Testis (tissue), 3 donors: ENCODE data around the gene FOSB. TPM values are rescaled to one million over a fixed set of nuclear protein-coding genes. Genes with fewer than 3 reads are reported as not detected.
"Not testable (repeated sequence)": the region's sequence is repeated elsewhere in the genome, so short reads cannot be mapped to it uniquely, and the experiment has no call there.

ENCODE experiments used
- DNase-seq: peaks from one replicate; pipeline ENCODE4 v3.0.0-alpha.2; 2019
- H3K27ac ChIP-seq, 2 donors: fragments of 200-600 bp; sonication (generic); one replicate each; pipeline ENCODE4 v1.5.1; 2019
- H3K27me3 ChIP-seq: fragments of 200-600 bp; sonication (generic); one replicate; pipeline ENCODE4 v1.5.1; 2019
- H3K36me3 ChIP-seq: fragments of 200-600 bp; sonication (generic); one replicate; pipeline ENCODE4 v1.5.1; 2017; ENCODE audit warnings: low read depth; ENCODE audit errors: missing control alignments
- H3K4me1 ChIP-seq: fragments of 200-600 bp; sonication (generic); one replicate; pipeline ENCODE4 v1.5.1; 2019
- H3K4me3 ChIP-seq, 2 donors: fragments of 200-600 bp; sonication (generic); one replicate each; pipeline ENCODE4 v1.5.1; 2017 to 2019
- H3K9me3 ChIP-seq: fragments of 200-600 bp; sonication (generic); one replicate; pipeline ENCODE4 v1.5.1; 2017
- POLR2A ChIP-seq: fragments of 450-650 bp; IDR thresholded peaks from one replicate; pipeline ENCODE4 v1.6.1; 2017; ENCODE audit warnings: antibody characterized with exemption, mild to moderate bottlenecking, moderate library complexity
- WGBS, 2 donors: methylation state at CpG; one replicate each; pipeline ENCODE4 v1.1.5; 2018; 5-methylcytosine and 5-hydroxymethylcytosine counted together
- intact Hi-C: fragments of 100-400 bp; cut with DNase I; formaldehyde crosslinking; loops from one replicate; pipeline ENCODE4 v1.15.1; 2023; ENCODE audit warnings: low total_unique reads
- polyA plus RNA-seq: library from polyadenylated mRNA; stranded (reverse); fragments of 350-450 nt; fragmentation: Illumina TruSeq; extraction: RNeasy Lipid Tissue Mini Kit (QIAGEN cat#74804); gene quantifications from one replicate; pipeline ENCODE4 v1.2.3, GENCODE V29; 2014; ENCODE audit warnings: low read depth, low replicate concordance; ENCODE audit not compliant: insufficient read depth
- total RNA-seq, 2 donors: library from RNA; depleted of rRNA; stranded (reverse); fragments of >200 nt; gene quantifications; one replicate each; pipeline ENCODE4 v1.2.3, GENCODE V29; 2016
- TF ChIP-seq, protein P1 (sequence below), 3 experiments: fragments of 450-650 bp in 2 of 3; fragments of 200-600 bp in 1 of 3; sonication (generic) in 1 of 3; IDR thresholded peaks; one replicate each; pipeline ENCODE4 v1.5.1; 2016 to 2019; ENCODE audit warnings: antibody characterized with exemption in 3 of 3, mild to moderate bottlenecking in 2 of 3, moderate library complexity in 1 of 3

The FOSB gene
- total and polyA plus RNA-seq, 3 donors from 2014 or later: 1.2 to 22.7 (median 3.9) TPM

DNA sequence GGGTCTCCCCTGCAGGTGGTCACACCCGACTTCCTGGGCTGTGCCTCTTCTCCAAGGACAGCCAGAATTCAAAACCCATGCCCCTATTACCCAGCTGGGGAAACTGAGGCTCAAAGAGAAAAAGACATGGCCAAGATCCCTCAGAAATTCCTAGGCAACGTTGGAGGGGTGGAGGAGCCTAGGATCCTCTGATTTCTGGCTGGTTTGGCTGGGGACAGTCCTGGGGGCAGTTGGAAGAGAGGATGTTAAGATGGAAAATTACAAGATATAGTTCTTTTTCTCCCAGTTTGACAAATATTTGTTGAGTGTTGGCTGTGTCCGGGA is 41.9 kb downstream of the FOSB start:
- Histone ChIP-seq H3K27ac (peak overlapping the region; percentile 79 to 93), H3K27me3 (no peaks in the 10 kb centered on the region), H3K9me3 (no peaks in the 10 kb centered on the region), H3K4me1 (peaks cover 33% of the 10 kb centered on the region), H3K36me3 (no peaks in the 10 kb centered on the region), H3K4me3 (peak overlapping the region; percentile 86 to 97)
- TF ChIP-seq POLR2A: no peak
- TF ChIP-seq, protein P1, sequence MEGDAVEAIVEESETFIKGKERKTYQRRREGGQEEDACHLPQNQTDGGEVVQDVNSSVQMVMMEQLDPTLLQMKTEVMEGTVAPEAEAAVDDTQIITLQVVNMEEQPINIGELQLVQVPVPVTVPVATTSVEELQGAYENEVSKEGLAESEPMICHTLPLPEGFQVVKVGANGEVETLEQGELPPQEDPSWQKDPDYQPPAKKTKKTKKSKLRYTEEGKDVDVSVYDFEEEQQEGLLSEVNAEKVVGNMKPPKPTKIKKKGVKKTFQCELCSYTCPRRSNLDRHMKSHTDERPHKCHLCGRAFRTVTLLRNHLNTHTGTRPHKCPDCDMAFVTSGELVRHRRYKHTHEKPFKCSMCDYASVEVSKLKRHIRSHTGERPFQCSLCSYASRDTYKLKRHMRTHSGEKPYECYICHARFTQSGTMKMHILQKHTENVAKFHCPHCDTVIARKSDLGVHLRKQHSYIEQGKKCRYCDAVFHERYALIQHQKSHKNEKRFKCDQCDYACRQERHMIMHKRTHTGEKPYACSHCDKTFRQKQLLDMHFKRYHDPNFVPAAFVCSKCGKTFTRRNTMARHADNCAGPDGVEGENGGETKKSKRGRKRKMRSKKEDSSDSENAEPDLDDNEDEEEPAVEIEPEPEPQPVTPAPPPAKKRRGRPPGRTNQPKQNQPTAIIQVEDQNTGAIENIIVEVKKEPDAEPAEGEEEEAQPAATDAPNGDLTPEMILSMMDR (IDR thresholded peaks at IDR 0.05): no peak
- intact Hi-C loops: loop anchor here (5.0 kb wide), 1 partner anchor 73 kb away; the partner anchor contains the start of gene OPA3
- no peak for DNase-seq
- WGBS, 2 donors: 4 to 6% methylated on average over 3 of the region's 3 CpGs

DNA sequence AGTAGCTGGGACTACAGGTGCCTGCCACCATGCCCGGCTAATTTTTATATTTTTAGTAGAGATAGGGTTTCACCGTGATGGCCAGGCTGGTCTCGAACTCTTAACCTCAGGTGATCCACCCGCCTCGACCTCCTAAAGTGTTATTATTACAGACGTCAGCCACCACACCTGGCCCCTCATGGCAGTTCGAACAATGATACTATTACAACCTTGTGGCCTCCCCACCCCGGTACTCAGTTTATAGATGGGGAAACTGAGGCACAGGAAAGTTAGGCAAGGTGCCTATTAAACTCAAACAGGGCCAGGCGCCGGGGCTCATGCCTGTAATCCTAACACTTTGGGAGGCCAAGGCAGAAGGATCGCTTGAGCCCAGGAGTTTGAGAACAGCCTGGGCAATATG is 42.6 kb downstream of the FOSB start:
- peaks cover 39% of the 10 kb centered on the region for H3K4me1 ChIP-seq
- DNase-seq, H3K36me3 ChIP-seq, H3K4me3 ChIP-seq, H3K27me3 ChIP-seq, H3K9me3 ChIP-seq, intact Hi-C loops: not testable (repeated sequence)
- WGBS, 2 donors: 82 to 83% methylated on average over 11 of the region's 11 CpGs
- H3K27ac ChIP-seq: peak overlapping the region in 1 of 2 donors; percentile 93

DNA sequence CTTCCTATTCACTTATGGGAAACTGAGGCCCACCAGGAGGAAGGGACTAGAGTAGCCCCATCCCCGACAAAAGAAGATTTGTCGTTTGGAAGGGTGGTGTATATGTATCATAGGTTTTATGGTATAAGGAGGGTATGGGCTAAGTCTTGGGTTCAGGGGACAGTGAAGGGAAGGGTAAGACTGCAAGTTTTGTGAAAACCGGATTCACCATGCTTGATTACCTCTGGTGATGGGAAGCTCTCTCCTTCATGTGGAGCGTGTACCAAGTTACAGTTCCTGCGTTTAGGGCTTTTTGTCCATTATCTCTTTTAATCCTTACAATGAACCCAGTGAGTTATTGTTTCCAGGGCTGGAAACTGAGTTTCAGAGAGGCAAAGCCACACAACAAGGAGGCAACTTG is 43.3 kb downstream of the FOSB start:
- 88 to 91% methylated on average over 5 of the region's 5 CpGs for WGBS, 2 donors
- Histone ChIP-seq H3K4me1 (peaks cover 33% of the 10 kb centered on the region), H3K27ac (no peak overlapping the region), H3K4me3 (no peak overlapping the region), H3K9me3 (no peaks in the 10 kb centered on the region), H3K36me3 (no peaks in the 10 kb centered on the region), H3K27me3 (no peaks in the 10 kb centered on the region)
- no peak for TF ChIP-seq POLR2A
- intact Hi-C loops: no loop called here
- no peak for DNase-seq

DNA sequence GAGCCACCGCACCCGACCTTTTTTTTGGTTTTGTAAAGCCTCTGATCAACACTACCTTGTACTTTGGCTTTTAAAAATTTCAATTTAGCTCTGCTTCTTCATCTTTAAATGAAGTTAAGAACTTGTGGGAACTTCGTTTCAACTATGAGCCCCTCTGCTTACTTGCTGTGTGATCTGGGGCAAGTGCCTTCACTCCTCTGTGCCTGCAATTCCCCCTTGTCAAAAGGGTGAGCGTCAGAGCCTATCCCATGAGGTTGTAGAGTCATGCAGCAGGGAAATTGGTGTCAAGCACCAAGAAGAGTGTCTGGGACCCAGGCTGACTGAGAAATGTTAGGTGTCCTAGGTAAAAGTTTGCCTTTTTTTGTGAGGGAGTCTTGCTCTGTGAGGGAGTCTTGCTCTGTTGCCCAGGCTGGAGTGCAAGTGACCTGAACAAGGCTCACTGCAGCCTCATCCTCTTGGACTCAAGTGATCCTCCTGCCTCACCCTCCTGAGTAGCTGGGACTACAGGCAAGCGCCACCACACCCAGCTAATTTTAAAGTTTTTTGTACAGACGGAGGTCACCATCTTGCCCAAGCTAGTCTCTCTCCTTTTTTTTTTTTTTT is 45.2 kb downstream of the FOSB start:
- intact Hi-C loops: no loop called here
- H3K9me3 ChIP-seq: no peaks in the 10 kb centered on the region
- no peak overlapping the region for H3K4me3 ChIP-seq
- no peak for DNase-seq
- no peaks in the 10 kb centered on the region for H3K36me3 ChIP-seq
- H3K27me3 ChIP-seq: no peaks in the 10 kb centered on the region
- H3K27ac ChIP-seq: peak overlapping the region in 1 of 2 donors; percentile 53
- H3K4me1 ChIP-seq: peaks cover 32% of the 10 kb centered on the region
- WGBS, 2 donors: 86 to 88% methylated on average over 6 of the region's 6 CpGs
- TF ChIP-seq POLR2A: no peak
- TF ChIP-seq, protein P1 (IDR thresholded peaks at IDR 0.05): no peak

DNA sequence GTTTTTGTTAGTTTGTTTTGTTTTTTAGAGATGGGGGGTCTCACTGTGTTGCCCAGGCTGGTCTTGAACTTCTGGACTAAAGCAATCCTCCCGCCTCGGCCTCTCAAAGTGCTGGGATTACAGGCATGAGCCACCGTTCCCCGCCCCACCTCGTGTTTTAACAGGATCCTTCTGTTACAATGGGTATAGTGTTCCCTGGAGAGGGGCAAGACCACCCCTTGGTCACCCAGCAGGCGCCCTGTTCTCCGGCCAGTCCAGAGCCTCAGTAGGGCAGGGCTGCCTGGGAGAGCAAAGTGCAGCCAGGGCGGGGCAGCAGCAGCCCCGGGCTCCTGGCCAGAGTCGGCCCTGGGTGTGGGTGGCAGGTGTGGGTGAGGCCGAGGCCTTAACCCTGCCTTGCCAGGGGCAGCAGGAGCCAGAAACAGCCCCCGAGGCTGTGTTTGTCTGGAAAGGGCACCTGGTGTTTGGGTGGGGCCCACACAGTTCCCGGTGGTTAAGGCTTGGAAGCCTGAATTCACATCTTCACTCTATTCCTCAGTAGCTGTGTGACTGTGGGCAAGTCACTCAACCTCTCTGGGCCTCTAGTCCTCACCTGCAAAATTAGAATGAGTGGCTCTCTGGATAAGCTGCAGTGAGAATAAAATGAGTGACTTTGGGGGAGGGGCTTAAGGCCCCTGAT is 46.7 kb downstream of the FOSB start:
- 46 to 58% methylated on average over 12 to 13 of the region's 13 CpGs for WGBS, 2 donors
- TF ChIP-seq, protein P1 (IDR thresholded peaks at IDR 0.05): no peak
- TF ChIP-seq POLR2A: no peak
- intact Hi-C loops: no loop called here
- no peak for DNase-seq
- Histone ChIP-seq H3K9me3 (no peaks in the 10 kb centered on the region), H3K27ac (peak overlapping the region; percentile 48 to 59), H3K27me3 (no peaks in the 10 kb centered on the region), H3K4me3 (no peak overlapping the region), H3K36me3 (no peaks in the 10 kb centered on the region), H3K4me1 (peaks cover 24% of the 10 kb centered on the region)
